Bronchial epithelial cell (primary cell): ENCODE measurements around the gene C14orf119. TPM values are rescaled to one million over a fixed set of nuclear protein-coding genes. Genes with fewer than 3 reads are reported as not detected.

ENCODE experiments used
- DNase-seq: peaks from one replicate; pipeline ENCODE4 v3.0.0-alpha.2; 2010; ENCODE audit warnings: low read depth
- FAIRE-seq: peaks from 2 replicates; lab custom pipeline; 2011; peaks lifted over from hg19 to GRCh38; lab: Jason Lieb, UNC
- H3K27me3 ChIP-seq: 2 replicates; pipeline ENCODE4 v1.5.1; 2011; ENCODE audit warnings: low read length; ENCODE audit not compliant: control insufficient read depth, insufficient read depth
- H3K36me3 ChIP-seq: 2 replicates; pipeline ENCODE4 v1.5.1; 2011; ENCODE audit warnings: low read length; ENCODE audit not compliant: control insufficient read depth, insufficient read depth
- H3K4me3 ChIP-seq: 2 replicates; pipeline ENCODE4 v1.5.1; 2011; ENCODE audit warnings: mild to moderate bottlenecking, low read depth, low read length, control low read depth
- total RNA-seq: library from RNA; depleted of rRNA; stranded (reverse); fragments of >200 nt; gene quantifications from 2 replicates; pipeline ENCODE4 v1.2.1, GENCODE V29; 2014
- TF ChIP-seq, protein P1 (sequence below): IDR thresholded peaks from 2 replicates; pipeline ENCODE4 v1.5.1; 2011; ENCODE audit warnings: mild to moderate bottlenecking, moderate library complexity, low read length, control low read depth, inconsistent platforms; ENCODE audit not compliant: insufficient read depth, severe bottlenecking

The C14orf119 gene
- total RNA-seq, 1 donor from 2014 or later = 51.9 TPM

DNA sequence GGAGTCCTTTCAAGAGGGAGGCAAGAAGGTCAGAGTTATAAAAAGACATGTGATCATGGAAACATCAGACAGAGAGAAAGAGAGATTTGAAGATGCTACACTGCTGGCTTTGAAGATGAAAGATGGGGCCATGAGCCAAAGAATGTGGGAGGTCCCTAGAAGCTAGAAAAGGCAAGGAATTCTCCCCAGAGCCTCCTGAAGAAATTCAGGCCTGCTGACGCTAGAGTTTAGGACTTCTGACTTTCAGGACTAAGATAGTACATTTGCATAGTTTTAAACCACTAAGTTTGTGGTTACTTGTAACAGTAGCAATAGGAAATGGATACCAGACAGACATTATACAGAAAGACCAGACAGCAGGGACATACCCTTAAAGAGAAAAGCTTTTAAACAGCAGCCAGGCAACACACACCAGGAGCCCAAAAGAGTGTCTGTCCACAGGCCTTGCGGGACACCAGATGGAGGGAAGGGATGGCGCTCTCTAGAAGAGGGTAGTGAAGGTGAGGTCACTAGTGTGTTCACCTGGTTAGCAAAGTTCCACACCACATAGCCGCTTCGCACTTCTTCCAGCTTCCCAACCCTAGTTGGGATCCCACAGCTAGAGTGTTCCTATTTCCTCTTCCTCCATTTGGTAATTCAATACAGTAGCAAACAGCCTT is 53.4 kb downstream of the C14orf119 start:
- FAIRE-seq (no peak), DNase-seq (no peak)

DNA sequence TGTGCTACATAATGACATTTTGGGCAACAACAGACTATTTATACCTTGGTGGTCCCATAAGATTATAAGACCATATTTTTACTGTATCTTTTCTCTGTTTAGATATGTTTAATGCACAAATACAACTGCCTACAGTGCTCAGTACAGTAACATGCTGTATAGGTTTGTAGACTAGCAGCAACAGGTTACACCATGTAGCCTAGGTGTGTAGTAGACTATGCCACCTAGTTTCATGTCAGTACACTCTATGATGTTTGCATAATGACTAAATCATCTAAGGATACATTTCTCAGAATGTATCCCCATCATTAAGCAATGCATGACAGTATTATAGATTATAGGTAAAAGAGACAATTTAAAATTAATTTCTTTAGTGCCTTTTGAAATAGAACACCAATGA is 54.4 kb downstream of the C14orf119 start:
- TF ChIP-seq, protein P1, sequence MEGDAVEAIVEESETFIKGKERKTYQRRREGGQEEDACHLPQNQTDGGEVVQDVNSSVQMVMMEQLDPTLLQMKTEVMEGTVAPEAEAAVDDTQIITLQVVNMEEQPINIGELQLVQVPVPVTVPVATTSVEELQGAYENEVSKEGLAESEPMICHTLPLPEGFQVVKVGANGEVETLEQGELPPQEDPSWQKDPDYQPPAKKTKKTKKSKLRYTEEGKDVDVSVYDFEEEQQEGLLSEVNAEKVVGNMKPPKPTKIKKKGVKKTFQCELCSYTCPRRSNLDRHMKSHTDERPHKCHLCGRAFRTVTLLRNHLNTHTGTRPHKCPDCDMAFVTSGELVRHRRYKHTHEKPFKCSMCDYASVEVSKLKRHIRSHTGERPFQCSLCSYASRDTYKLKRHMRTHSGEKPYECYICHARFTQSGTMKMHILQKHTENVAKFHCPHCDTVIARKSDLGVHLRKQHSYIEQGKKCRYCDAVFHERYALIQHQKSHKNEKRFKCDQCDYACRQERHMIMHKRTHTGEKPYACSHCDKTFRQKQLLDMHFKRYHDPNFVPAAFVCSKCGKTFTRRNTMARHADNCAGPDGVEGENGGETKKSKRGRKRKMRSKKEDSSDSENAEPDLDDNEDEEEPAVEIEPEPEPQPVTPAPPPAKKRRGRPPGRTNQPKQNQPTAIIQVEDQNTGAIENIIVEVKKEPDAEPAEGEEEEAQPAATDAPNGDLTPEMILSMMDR = no peak
- no peaks in the 10 kb centered on the region for H3K27me3 ChIP-seq
- FAIRE-seq (no peak), DNase-seq (peak; percentile 90)
- no peaks in the 10 kb centered on the region for H3K36me3 ChIP-seq
- H3K4me3 ChIP-seq = no peak overlapping the region

More for the DNA sequence above, 53.4 kb downstream of the C14orf119 start:
- H3K4me3 ChIP-seq = no peak overlapping the region
- TF ChIP-seq, protein P1 = no peak
- H3K36me3 ChIP-seq = no peaks in the 10 kb centered on the region
- no peaks in the 10 kb centered on the region for H3K27me3 ChIP-seq

Other genes starting within 250 kb of the C14orf119 start
- gene LRP10, start 223.8 kb upstream of the C14orf119 start, total RNA-seq = 34.8 and 63.6 TPM in 2 replicates
- gene REM2, start 212.3 kb upstream of the C14orf119 start, total RNA-seq = under 0.01 TPM in 1 of 2 replicates, not detected in the other
- gene RBM23, start 176.4 kb upstream of the C14orf119 start, total RNA-seq = 26.6 and 41.2 TPM in 2 replicates
- 79.2 and 91.1 TPM in 2 replicates for gene PRMT5, start 166.1 kb upstream of the C14orf119 start, total RNA-seq
- 58.8 and 113 TPM in 2 replicates for gene HAUS4, start 138.4 kb upstream of the C14orf119 start, total RNA-seq
- 174 and 223 TPM in 2 replicates for gene AJUBA, start 113.0 kb upstream of the C14orf119 start, total RNA-seq
- gene C14orf93, start 85.4 kb upstream of the C14orf119 start, total RNA-seq = 6.3 and 7.4 TPM in 2 replicates
- gene PSMB5, start 60.6 kb upstream of the C14orf119 start, total RNA-seq = 158 and 220 TPM in 2 replicates
- gene PSMB11, start 53.3 kb upstream of the C14orf119 start, total RNA-seq = not detected in 2 replicates
- gene CDH24, start 38.0 kb upstream of the C14orf119 start, total RNA-seq = 2.7 and 2.9 TPM in 2 replicates
- gene ACIN1, start 369 bp upstream of the C14orf119 start, total RNA-seq = 45.3 and 45.5 TPM in 2 replicates
- not detected in 2 replicates for gene CIROP, start 9.5 kb downstream of the C14orf119 start, total RNA-seq
- not detected in 2 replicates for gene CEBPE, start 23.8 kb downstream of the C14orf119 start, total RNA-seq
- 1.1 and 9.0 TPM in 2 replicates for gene SLC7A8, start 88.2 kb downstream of the C14orf119 start, total RNA-seq
- not detected in 2 replicates for gene RNF212B, start 142.4 kb downstream of the C14orf119 start, total RNA-seq
- 5.0 and 6.3 TPM in 2 replicates for gene HOMEZ, start 190.6 kb downstream of the C14orf119 start, total RNA-seq
- 2.9 and 3.4 TPM in 2 replicates for gene PPP1R3E, start 207.4 kb downstream of the C14orf119 start, total RNA-seq
- gene BCL2L2, start 211.3 kb downstream of the C14orf119 start, total RNA-seq = 25.0 and 31.7 TPM in 2 replicates
- gene PABPN1, start 226.0 kb downstream of the C14orf119 start, total RNA-seq = 114 and 134 TPM in 2 replicates